HG02759 (cell line): ENCODE measurements around the gene MAPKAP1.

Experiments used
- ATAC-seq: cut with Tn5 transposase; IDR thresholded peaks from one replicate; pipeline ENCODE4 v1.9.1; 2021; ENCODE audit warnings: mild to moderate bottlenecking, moderate library complexity; ENCODE audit not compliant: unreplicated experiment

Gene MAPKAP1

DNA sequence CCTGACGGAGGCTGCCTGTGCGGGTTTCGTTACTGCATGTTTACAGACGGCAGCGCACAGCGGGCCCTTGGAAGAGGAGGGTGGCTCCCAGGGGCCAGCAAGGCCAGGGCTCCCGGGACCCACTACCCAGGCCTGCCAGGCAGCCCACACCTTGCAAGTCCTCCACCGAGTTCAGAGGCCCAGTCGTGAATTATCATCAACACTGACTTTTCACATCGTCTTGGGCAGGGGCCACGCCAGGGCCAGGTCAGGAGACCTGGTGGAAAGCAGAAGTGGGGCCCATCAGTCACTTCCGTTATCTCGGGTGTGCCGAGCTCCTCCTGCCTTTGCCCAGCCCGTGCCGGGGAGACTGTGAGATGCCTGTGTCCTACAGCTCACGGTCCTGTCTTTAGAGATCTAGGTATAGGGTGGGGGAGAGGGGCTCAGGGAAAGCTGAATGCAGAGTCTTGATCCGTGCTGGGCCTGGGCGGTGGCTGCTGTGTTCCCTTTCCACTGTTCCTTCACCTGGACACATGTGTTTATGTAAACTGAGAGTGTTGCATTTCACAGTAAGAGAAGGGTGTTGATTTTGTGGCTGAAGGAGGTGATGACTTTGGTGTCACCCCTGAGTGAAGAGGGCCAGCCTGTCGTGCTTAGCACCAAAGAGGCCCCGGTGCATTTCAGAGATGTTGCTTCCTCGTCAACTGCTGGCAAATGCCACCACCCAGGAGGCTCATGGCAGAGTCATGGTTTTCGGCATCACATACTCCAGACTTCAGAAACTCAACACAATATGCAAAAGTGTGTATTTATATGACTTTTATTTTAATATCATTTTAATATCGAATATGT, 270.2 kb downstream of the MAPKAP1 start:
- no peak for ATAC-seq

- no peak for ATAC-seq
Measured at GRCh38 chr9:125435776-125436612, 271.0 kb downstream of the MAPKAP1 start.

DNA sequence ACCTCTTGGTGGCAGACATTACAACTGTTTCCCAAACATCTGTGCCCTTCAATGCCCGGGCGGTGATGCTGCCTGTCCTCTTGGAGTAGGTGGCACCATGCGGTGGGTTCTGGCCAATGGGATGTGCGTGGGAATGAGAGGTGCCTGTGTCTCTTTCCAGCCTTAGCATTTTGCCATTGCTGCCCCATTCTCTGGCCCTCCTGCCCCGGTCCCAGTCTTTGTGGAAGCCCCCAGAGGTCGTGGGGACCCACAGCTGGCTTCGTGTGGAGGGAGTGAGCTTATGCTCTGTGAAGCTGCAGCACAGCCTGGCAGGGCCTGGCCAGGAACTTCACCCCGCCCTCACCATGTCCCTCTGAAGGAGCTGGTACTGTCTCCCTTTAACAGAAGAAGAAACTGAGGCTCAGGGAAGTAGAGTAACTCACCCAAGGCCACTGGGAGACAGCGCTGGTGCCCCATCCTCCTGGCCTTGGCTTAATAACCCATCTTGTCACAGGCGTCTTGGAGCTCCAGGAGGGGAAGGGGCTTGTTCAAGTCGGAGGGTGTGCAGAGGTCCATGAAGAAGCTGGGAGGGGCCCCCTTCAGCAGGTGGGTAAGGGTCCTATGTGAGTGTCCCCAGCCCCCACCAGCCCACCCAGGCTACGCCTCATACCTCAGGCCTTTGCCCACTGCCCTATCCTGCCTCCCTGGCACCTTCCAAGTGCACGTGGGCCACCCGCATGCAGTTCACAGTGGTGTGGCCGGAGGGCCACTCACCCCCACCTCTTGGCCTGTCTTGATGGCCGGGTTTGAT, 271.8 kb downstream of the MAPKAP1 start:
- ATAC-seq = no peak

DNA sequence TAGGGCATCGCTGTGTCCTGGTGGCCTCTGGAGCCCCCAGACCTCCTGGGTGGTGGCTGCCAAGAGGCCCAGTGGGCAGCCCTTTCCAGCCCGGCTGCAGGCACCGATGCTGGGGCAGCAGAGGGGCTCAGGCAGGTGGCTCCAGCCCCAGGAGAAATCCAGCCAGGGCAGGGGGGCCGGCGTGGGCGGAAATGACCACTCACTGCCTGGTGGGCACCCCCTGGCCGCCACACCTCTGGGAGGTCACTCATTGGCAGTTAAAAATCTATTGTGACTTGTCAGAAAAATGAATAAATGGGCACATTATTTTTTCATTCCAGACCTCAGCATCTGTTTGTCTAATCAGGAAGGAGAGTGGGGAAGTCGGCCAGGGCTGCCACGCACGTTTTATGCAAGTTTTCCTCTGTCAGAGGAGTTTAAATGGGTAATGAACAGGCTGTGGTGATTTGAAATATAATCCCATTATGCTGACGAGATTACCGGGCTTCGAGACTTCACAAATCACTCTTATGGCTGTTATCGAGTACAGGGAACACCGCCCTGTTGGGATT, 273.5 kb downstream of the MAPKAP1 start:
- no peak for ATAC-seq

- ATAC-seq = no peak
Measured at GRCh38 chr9:125432715-125433385, 274.2 kb downstream of the MAPKAP1 start.

DNA sequence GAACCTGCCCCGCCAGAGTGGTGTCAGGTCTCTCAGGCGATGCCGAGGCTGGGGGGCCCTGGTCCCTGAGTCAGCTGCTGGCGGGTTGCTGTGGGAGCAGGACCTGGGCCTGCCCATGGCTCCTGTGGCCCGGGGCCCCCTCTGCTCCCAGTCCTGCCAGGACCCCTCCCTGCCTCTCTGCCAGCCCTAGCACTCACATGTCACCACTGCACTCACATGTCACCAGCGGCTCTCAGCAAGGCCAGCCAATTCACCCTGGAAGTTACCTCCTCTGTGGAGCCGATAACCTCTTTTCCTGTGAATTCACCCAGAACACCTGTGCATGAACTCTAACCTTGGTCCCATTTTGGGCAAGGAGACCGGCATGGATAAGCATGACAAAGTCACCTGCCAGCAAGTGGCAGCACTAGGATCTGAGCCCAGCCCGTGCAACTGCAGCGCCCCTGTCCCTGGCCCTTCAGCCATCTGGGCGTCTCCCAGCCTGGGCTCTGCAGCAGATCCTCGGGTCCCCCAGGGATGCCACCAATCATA, 275.2 kb downstream of the MAPKAP1 start:
- ATAC-seq = no peak

DNA sequence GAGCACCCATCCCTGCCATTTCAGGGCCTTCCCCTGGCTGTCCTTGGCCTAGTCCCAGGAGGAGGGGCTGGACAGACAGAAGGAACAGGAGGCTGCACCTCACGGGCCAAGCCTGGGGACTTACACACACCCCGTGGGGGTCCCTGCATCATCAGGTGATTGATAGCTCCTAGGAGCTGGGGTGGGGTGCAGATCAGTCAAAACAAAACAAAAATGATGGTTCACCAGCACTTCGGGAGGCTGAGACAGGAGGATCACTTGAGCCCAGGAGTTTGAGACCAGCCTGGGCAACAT, 276.0 kb downstream of the MAPKAP1 start:
- no peak for ATAC-seq

GRCh38 chr9:125430161-125431011, 276.6 kb downstream of the MAPKAP1 start:
- no peak for ATAC-seq

- ATAC-seq = no peak
Measured at GRCh38 chr9:125429476-125430160, 277.4 kb downstream of the MAPKAP1 start.

GRCh38 chr9:125428902-125429467, 278.0 kb downstream of the MAPKAP1 start:
- no peak for ATAC-seq

GRCh38 chr9:125428060-125428901, 278.7 kb downstream of the MAPKAP1 start:
- ATAC-seq = no peak

DNA sequence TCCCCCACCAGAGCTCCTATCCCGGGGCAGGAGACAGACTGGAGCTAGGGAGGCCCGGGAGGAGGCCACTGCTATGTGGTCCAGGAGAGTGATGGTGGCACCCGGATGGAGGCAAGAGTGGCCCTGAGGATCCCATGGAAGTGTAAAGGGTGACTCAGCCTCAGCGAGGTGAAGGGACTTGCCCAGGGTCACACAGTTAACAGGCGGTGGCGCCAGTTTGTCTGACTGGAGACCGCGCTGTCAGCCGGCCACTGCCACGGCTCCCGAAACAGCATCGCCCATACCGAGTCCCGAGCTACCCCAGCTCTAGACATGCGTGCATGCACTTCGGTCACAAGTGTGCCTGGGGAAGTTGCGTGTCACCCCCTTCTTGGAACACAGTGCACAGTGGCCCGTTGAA, 279.5 kb downstream of the MAPKAP1 start:
- no peak for ATAC-seq

- ATAC-seq = no peak
Measured at GRCh38 chr9:125426926-125427325, 280.1 kb downstream of the MAPKAP1 start.

DNA sequence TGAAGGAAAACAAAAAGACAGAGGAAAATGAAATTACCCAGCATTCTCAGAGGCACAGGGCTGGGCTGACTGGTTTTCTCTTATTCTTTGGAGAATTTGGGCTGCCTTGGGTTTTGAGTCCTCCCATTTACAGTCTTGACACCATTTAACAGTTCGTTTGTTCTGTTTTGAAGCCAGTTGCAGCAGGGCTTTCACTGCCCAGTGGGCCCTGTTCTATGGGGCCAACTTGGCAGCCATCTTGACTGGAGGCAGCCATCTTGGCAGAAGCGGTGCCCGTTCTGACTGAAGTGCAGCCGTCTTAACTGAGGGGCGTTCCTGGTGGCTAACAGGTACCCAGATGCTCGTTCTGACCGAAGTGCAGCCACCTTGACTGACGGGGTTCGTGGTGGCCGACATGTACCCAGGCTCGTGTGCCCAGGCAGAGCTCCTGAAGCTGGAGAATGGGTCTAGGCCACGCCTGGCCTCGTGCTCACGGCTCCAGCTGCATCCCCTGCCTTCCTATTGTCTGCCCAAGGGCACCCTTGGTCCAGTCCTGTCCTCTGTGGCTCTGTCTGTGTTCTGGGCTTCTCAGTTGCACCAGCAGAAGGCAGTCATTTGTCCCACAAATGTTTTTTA, 281.0 kb downstream of the MAPKAP1 start:
- ATAC-seq = no peak

GRCh38 chr9:125425170-125425897, 281.7 kb downstream of the MAPKAP1 start:
- ATAC-seq = no peak

DNA sequence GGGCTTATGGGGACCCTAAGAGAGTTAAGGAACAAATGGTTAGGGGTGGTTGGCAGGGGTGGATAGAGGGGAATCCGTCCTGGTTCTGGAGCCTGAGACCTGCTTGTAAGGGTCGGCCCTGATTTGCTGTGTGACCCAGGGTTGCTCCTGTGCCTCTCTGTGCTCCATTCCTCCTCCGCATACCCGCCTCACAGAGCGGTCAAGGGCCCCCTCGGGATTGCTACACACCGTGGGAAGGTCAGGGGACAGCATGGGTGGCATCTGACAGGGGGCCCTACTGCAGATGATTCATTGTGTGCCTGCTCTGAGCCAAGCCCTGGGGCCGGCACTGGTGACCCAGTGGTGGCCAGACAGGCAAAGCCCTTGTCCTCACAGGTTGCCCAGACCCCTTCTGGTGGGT, 283.0 kb downstream of the MAPKAP1 start:
- no peak for ATAC-seq

GRCh38 chr9:125422853-125423252, 284.2 kb downstream of the MAPKAP1 start:
- no peak for ATAC-seq
